ENCODE data around the gene S1PR4.

- TF ChIP-seq CTCF (IDR thresholded peaks at IDR 0.05) (no peak), POLR2A (IDR thresholded peaks at IDR 0.05) (no peak)
Observed at GRCh38 chr19:3179739-3180293, 1.2 kb downstream of the S1PR4 start.

Measured in Peyer's patch (tissue), 4 donors.